HepG2 (cell line): ENCODE data around the gene MT1M. TPM values are rescaled to one million over a fixed set of nuclear protein-coding genes. Genes with fewer than 3 reads are reported as not detected.

Source experiments
- CAMTA2 ChIP-seq: sonication (generic); formaldehyde crosslinking; IDR thresholded peaks from 2 replicates; pipeline ENCODE4 v1.4.0; 2020; ENCODE audit warnings: mild to moderate bottlenecking, missing genetic modification reagents, borderline replicate concordance
- CHD4 ChIP-seq: fragments of 200-600 bp; sonication (generic); IDR thresholded peaks from 2 replicates; pipeline ENCODE4 v1.7.0; 2017; ENCODE audit warnings: mild to moderate bottlenecking, low read length, borderline replicate concordance
- FOXC1 ChIP-seq: sonication (generic); formaldehyde crosslinking; IDR thresholded peaks from 2 replicates; pipeline ENCODE4 v1.8.0; 2022; ENCODE audit warnings: mild to moderate bottlenecking, missing genetic modification reagents, borderline replicate concordance
- HDAC6 ChIP-seq: fragments of 200-600 bp; sonication (generic); IDR thresholded peaks from 2 replicates; pipeline ENCODE4 v1.7.0; 2017; ENCODE audit warnings: mild to moderate bottlenecking, antibody characterized with exemption, low read length, low read depth
- HNRNPL ChIP-seq: fragments of 200-400 bp; formaldehyde crosslinking; IDR thresholded peaks from 2 replicates; pipeline ENCODE4 v1.6.1; 2017; ENCODE audit warnings: mild to moderate bottlenecking, low read depth, low read length
- MEIS1 ChIP-seq: sonication (generic); formaldehyde crosslinking; IDR thresholded peaks from 2 replicates; pipeline ENCODE4 v1.9.0; 2021; ENCODE audit warnings: mild to moderate bottlenecking, missing genetic modification reagents, moderate library complexity, borderline replicate concordance
- MTF1 ChIP-seq: sonication (generic); formaldehyde crosslinking; IDR thresholded peaks from 2 replicates; pipeline ENCODE4 v1.5.0; 2020; ENCODE audit warnings: missing genetic modification reagents
- NR1H2 ChIP-seq: sonication (generic); formaldehyde crosslinking; IDR thresholded peaks from 2 replicates; pipeline ENCODE4 v1.8.1; 2022; ENCODE audit warnings: low read depth, missing genetic modification reagents, borderline replicate concordance
- PHF5A ChIP-seq: IDR thresholded peaks from one replicate; pipeline ENCODE4 v1.6.1; 2018; ENCODE audit warnings: low read depth, missing genetic modification reagents; ENCODE audit not compliant: unreplicated experiment
- POLR2AphosphoS5 ChIP-seq: IDR thresholded peaks from 2 replicates; pipeline ENCODE4 v1.6.1; 2012; ENCODE audit warnings: low read depth, low read length
- TBX3 ChIP-seq: fragments of 450-650 bp; IDR thresholded peaks from 2 replicates; pipeline ENCODE4 v1.6.1; 2017; ENCODE audit warnings: antibody characterized with exemption, mild to moderate bottlenecking, inconsistent platforms, borderline replicate concordance
- ZC3H13 ChIP-seq: sonication (generic); formaldehyde crosslinking; IDR thresholded peaks from 2 replicates; pipeline ENCODE4 v1.8.1; 2023; ENCODE audit warnings: mild to moderate bottlenecking, missing genetic modification reagents, moderate library complexity
- ZNF205 ChIP-seq: IDR thresholded peaks from 2 replicates; pipeline ENCODE4 v1.6.1; 2018; ENCODE audit warnings: missing biosample characterization, missing genetic modification reagents
- ZNF207 ChIP-seq: fragments of 450-650 bp; IDR thresholded peaks from 2 replicates; pipeline ENCODE4 v1.6.1; 2016; ENCODE audit warnings: antibody characterized with exemption, borderline replicate concordance
- ZNF510 ChIP-seq: sonication (generic); formaldehyde crosslinking; IDR thresholded peaks from 2 replicates; pipeline ENCODE4 v1.4.0; 2020; ENCODE audit warnings: low read depth, mild to moderate bottlenecking, missing genetic modification reagents
- ZNF557 ChIP-seq: sonication (generic); formaldehyde crosslinking; IDR thresholded peaks from 2 replicates; pipeline ENCODE4 v1.4.0; 2020; ENCODE audit warnings: missing genetic modification reagents
- ZNF674 ChIP-seq: sonication (generic); formaldehyde crosslinking; IDR thresholded peaks from 2 replicates; pipeline ENCODE4 v1.5.0; 2020; ENCODE audit warnings: low read depth, mild to moderate bottlenecking, missing genetic modification reagents
- polyA plus RNA-seq, 8 experiments: library from polyadenylated mRNA; depleted of rRNA in 3 of 8; stranded (reverse) in 7 of 8; unstranded in 1 of 8; fragments of >200 nt; fragmentation: Illumina TruSeq in 4 of 8; extraction: Trizol in 4 of 8; gene quantifications; 2 replicates each; pipeline versions ENCODE4 v1.2.1 to v1.2.3, GENCODE V29; 2011 to 2016; ENCODE audit warnings: low read depth in 4 of 8, missing spikeins in 1 of 8, mixed read lengths in 1 of 8; ENCODE audit not compliant: insufficient read depth in 1 of 8
- total RNA-seq, 5 experiments: library from RNA; depleted of rRNA; stranded (reverse); fragments of >200 nt; fragmentation: Illumina TruSeq; extraction: Trizol; gene quantifications; 2 replicates each; pipeline ENCODE4 v1.2.3, GENCODE V29; 2016; ENCODE audit warnings: low read depth in 1 of 5
- TF ChIP-seq, protein P1 (sequence below): sonication (generic); formaldehyde crosslinking; conservative IDR thresholded peaks from 2 replicates; pipeline ENCODE4 v1.5.0; 2020; ENCODE audit warnings: missing genetic modification reagents
- TF ChIP-seq, protein P2 (sequence below): sonication (generic); formaldehyde crosslinking; IDR thresholded peaks from 2 replicates; pipeline ENCODE4 v1.4.0; 2020; ENCODE audit warnings: missing genetic modification reagents
- TF ChIP-seq, protein P3 (sequence below): sonication (generic); formaldehyde crosslinking; IDR thresholded peaks from 2 replicates; pipeline ENCODE4 v1.4.0; 2020; ENCODE audit warnings: missing genetic modification reagents, mild to moderate bottlenecking, borderline replicate concordance
- TF ChIP-seq, protein P4 (sequence below): IDR thresholded peaks from 2 replicates; pipeline ENCODE4 v1.6.1; 2016; ENCODE audit warnings: low read depth

The MT1M gene
- total and polyA plus RNA-seq, 2 of the 13 experiments (the other 11 are each of a cell fraction or from before 2014, with no cell fraction given) = 4.6 TPM; not detected in 1

DNA sequence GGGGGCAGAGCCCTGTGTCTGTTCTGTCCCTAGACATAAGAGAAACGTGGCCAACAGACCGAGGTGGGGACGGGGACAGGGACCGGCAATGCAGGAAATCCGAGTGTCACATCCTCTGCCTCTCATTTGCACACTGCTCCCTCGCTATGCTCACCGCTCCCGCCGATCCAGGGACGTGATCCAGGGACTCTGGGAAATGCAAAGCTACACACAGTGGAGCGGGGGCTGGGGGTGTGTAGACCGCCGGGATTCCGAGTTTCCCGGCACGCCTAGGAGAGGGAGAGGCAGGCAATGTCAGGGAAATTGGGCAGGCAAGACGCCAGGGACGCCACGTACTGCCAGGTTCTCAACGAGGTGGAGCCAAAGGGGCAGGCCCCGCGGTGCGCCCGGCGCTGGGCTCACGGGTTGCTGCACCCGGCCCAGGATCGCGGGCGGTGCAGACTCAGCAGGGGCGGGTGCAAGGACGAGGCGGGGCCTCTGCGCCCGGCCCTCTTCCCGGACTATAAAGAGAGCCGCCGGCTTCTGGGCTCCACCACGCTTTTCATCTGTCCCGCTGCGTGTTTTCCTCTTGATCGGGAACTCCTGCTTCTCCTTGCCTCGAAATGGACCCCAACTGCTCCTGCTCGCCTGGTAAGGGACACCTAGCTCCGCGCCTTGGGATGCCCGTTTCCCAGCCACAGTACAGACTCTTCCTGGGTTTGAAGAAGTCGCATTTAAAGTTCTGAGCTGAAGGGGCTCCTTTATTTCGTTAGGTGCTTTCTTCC is 49.7 kb downstream of the MT1M start, which contains the start of gene MT1X (continued):
- TF ChIP-seq, protein P1, sequence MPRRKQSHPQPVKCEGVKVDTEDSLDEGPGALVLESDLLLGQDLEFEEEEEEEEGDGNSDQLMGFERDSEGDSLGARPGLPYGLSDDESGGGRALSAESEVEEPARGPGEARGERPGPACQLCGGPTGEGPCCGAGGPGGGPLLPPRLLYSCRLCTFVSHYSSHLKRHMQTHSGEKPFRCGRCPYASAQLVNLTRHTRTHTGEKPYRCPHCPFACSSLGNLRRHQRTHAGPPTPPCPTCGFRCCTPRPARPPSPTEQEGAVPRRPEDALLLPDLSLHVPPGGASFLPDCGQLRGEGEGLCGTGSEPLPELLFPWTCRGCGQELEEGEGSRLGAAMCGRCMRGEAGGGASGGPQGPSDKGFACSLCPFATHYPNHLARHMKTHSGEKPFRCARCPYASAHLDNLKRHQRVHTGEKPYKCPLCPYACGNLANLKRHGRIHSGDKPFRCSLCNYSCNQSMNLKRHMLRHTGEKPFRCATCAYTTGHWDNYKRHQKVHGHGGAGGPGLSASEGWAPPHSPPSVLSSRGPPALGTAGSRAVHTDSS (CRISPR knock-in tag) = 0 out of 2 replicates have a peak, but pooled peaks have one; percentile 29
- TF ChIP-seq, protein P2, sequence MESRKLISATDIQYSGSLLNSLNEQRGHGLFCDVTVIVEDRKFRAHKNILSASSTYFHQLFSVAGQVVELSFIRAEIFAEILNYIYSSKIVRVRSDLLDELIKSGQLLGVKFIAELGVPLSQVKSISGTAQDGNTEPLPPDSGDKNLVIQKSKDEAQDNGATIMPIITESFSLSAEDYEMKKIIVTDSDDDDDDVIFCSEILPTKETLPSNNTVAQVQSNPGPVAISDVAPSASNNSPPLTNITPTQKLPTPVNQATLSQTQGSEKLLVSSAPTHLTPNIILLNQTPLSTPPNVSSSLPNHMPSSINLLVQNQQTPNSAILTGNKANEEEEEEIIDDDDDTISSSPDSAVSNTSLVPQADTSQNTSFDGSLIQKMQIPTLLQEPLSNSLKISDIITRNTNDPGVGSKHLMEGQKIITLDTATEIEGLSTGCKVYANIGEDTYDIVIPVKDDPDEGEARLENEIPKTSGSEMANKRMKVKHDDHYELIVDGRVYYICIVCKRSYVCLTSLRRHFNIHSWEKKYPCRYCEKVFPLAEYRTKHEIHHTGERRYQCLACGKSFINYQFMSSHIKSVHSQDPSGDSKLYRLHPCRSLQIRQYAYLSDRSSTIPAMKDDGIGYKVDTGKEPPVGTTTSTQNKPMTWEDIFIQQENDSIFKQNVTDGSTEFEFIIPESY (CRISPR knock-in tag) = no peak
- TF ChIP-seq CHD4 (no peak), ZNF510 (no peak), MTF1 (peak; percentile 100), FOXC1 (no peak; the same call in 1 of the 2 replicates), TBX3 (no peak), POLR2AphosphoS5 (peak; percentile 88), HNRNPL (0 out of 2 replicates have a peak, but pooled peaks have one; percentile 67), ZNF674 (CRISPR knock-in tag) (no peak), MEIS1 (no peak), PHF5A (no peak), ZNF205 (CRISPR knock-in tag) (no peak), NR1H2 (no peak), ZNF557 (CRISPR knock-in tag) (peak; percentile 51; the same call in 1 of the 2 replicates), ZC3H13 (CRISPR knock-in tag) (no peak), ZNF207 (no peak), HDAC6 (no peak), CAMTA2 (CRISPR knock-in tag) (no peak)
- TF ChIP-seq, protein P3, sequence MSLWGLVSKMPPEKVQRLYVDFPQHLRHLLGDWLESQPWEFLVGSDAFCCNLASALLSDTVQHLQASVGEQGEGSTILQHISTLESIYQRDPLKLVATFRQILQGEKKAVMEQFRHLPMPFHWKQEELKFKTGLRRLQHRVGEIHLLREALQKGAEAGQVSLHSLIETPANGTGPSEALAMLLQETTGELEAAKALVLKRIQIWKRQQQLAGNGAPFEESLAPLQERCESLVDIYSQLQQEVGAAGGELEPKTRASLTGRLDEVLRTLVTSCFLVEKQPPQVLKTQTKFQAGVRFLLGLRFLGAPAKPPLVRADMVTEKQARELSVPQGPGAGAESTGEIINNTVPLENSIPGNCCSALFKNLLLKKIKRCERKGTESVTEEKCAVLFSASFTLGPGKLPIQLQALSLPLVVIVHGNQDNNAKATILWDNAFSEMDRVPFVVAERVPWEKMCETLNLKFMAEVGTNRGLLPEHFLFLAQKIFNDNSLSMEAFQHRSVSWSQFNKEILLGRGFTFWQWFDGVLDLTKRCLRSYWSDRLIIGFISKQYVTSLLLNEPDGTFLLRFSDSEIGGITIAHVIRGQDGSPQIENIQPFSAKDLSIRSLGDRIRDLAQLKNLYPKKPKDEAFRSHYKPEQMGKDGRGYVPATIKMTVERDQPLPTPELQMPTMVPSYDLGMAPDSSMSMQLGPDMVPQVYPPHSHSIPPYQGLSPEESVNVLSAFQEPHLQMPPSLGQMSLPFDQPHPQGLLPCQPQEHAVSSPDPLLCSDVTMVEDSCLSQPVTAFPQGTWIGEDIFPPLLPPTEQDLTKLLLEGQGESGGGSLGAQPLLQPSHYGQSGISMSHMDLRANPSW (CRISPR knock-in tag) = no peak
- TF ChIP-seq, protein P4, sequence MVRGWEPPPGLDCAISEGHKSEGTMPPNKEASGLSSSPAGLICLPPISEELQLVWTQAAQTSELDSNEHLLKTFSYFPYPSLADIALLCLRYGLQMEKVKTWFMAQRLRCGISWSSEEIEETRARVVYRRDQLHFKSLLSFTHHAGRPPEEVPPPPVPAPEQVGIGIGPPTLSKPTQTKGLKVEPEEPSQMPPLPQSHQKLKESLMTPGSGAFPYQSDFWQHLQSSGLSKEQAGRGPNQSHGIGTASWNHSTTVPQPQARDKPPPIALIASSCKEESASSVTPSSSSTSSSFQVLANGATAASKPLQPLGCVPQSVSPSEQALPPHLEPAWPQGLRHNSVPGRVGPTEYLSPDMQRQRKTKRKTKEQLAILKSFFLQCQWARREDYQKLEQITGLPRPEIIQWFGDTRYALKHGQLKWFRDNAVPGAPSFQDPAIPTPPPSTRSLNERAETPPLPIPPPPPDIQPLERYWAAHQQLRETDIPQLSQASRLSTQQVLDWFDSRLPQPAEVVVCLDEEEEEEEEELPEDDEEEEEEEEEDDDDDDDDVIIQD (CRISPR knock-in tag) = no peak
